ENCODE measurements around the gene TUBGCP6.
"Not testable (repeated sequence)": the region's sequence is repeated elsewhere in the genome, so short reads cannot be mapped to it uniquely, and the experiment has no call there.

TUBGCP6 gene

DNA sequence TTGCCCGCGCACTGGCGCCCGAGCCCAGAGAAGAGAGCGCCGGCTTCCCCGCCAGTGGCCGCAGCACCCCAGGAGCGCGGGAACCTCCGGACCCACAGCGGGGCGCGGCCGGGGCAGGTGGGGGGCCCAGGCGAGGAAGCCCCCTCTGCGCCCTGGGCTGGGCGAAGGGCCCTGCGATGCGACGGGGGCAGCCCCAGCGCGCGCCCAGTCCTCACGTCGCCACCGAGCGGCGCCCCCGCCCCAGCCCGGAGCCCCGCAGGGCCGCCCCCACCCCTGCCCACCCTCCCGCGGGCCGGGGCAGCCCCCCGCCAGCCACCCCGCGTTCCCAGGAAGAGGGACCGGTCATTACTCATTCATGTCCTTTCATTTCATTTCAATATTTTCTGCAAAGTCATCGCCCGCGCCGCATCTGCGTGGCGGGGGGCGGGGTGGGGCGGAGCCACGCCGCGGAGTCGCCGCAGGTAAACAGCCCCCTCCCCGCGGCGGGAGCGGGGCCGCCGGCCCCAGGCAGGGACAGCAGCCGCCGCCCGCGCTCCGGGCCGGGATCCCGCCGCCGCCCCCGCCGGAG lies 75.0 kb downstream of the TUBGCP6 start:
- DNase-seq (ENCODE audit: low read depth), result no peak

GRCh38 chr22:50169181-50169759 lies 75.6 kb downstream of the TUBGCP6 start:
- no peak for DNase-seq (ENCODE audit: low read depth)

GRCh38 chr22:50168490-50169180 lies 76.2 kb downstream of the TUBGCP6 start:
- DNase-seq (ENCODE audit: low read depth), result not testable (repeated sequence)

- no peak for DNase-seq (ENCODE audit: low read depth)
Observed at GRCh38 chr22:50167689-50168489, 76.9 kb downstream of the TUBGCP6 start.
